ENCODE results near the gene DNAH2. TPM values are rescaled to one million over a fixed set of nuclear protein-coding genes. Genes with fewer than 3 reads are reported as not detected.

Gene DNAH2
- total RNA-seq, 1 experiment from 2014 or later, result 0.15 TPM

- WGBS (ENCODE audit: extremely low coverage, insufficient read length, low lambda C conversion rate), result no CpG with 5 or more reads among the region's 7 CpGs
- no peak overlapping the region for H2BK15ac ChIP-seq (ENCODE audit: low read depth, low read length)
- no peak overlapping the region for H2BK20ac ChIP-seq (ENCODE audit: low read depth, low read length, poor library complexity, severe bottlenecking)
- no peak overlapping the region for H3K4me2 ChIP-seq (ENCODE audit: insufficient read depth, insufficient read length, low read length)
- H3K79me1 ChIP-seq (ENCODE audit: insufficient read depth, low read depth, low read length, poor library complexity, severe bottlenecking), result no peaks in the 10 kb centered on the region
- TF ChIP-seq, protein P1, sequence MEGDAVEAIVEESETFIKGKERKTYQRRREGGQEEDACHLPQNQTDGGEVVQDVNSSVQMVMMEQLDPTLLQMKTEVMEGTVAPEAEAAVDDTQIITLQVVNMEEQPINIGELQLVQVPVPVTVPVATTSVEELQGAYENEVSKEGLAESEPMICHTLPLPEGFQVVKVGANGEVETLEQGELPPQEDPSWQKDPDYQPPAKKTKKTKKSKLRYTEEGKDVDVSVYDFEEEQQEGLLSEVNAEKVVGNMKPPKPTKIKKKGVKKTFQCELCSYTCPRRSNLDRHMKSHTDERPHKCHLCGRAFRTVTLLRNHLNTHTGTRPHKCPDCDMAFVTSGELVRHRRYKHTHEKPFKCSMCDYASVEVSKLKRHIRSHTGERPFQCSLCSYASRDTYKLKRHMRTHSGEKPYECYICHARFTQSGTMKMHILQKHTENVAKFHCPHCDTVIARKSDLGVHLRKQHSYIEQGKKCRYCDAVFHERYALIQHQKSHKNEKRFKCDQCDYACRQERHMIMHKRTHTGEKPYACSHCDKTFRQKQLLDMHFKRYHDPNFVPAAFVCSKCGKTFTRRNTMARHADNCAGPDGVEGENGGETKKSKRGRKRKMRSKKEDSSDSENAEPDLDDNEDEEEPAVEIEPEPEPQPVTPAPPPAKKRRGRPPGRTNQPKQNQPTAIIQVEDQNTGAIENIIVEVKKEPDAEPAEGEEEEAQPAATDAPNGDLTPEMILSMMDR (conservative IDR thresholded peaks at IDR 0.05), result peak; percentile 33; the same call in 1 of the 3 replicates
- no peak overlapping the region for H4K5ac ChIP-seq (ENCODE audit: insufficient read length, low read depth, low read length)
- H3K9me3 ChIP-seq (ENCODE audit: control insufficient read depth, low read depth, low read length), result no peaks in the 10 kb centered on the region
- no peak overlapping the region for H2AK5ac ChIP-seq (ENCODE audit: insufficient read length, low read length)
- no peaks in the 10 kb centered on the region for H3K4me1 ChIP-seq (ENCODE audit: insufficient read depth, low read length)
- H4K20me1 ChIP-seq (ENCODE audit: control insufficient read depth, insufficient read depth, insufficient read length), result no peaks in the 10 kb centered on the region
- H3K23me2 ChIP-seq (ENCODE audit: insufficient read length, low read depth, low read length, poor library complexity, severe bottlenecking), result peaks cover 2% of the 10 kb centered on the region
- H3K9ac ChIP-seq (ENCODE audit: extremely low read depth, insufficient read length, low read length), result no peak overlapping the region
- DNase-seq, result no peak
- no peak overlapping the region for H3K23ac ChIP-seq (ENCODE audit: insufficient read length, low read depth, low read length)
- Mint-ChIP-seq H3K36me3 (ENCODE audit: insufficient read depth in 1 of 3, low read depth in 3 of 3) (no peaks in the 10 kb centered on the region), H3K9me3 (no peaks in the 10 kb centered on the region), H3K27ac (no peak overlapping the region), H3K27me3 (ENCODE audit: low read depth) (peaks cover 1% of the 10 kb centered on the region), H3K4me3 (no peak overlapping the region), H3K4me1 (peaks cover 0 to 4% of the 10 kb centered on the region in 2 experiments; a peak in 2 of 4 replicates)
- H3K56ac ChIP-seq (ENCODE audit: insufficient read length, low read depth, low read length), result no peak overlapping the region
- no peak overlapping the region for H2BK12ac ChIP-seq (ENCODE audit: insufficient read length, low read depth, low read length)
- H4K8ac ChIP-seq (replicated peaks; ENCODE audit: insufficient read length, low read depth, low read length), result no peak overlapping the region
- no peak overlapping the region for H2BK5ac ChIP-seq (ENCODE audit: insufficient read length, low read length)
- H3K18ac ChIP-seq (ENCODE audit: insufficient read length, low read depth, low read length), result no peak overlapping the region
- no peak overlapping the region for H3K27ac ChIP-seq (ENCODE audit: insufficient read length, low read depth, low read length)
- H2AFZ ChIP-seq (ENCODE audit: low read length), result no peak overlapping the region
- H3K79me2 ChIP-seq (ENCODE audit: insufficient read depth, low read length), result no peaks in the 10 kb centered on the region
- no peak overlapping the region for H3K14ac ChIP-seq (ENCODE audit: insufficient read depth, low read length)
- no peaks in the 10 kb centered on the region; the same call in 1 of the 2 replicates for H3K27me3 ChIP-seq (ENCODE audit: insufficient read depth, low read length)
- H3T11ph ChIP-seq (ENCODE audit: low read length), result no peak overlapping the region
- H2BK120ac ChIP-seq (ENCODE audit: low read depth, low read length, poor library complexity, severe bottlenecking), result no peak overlapping the region
- H3K4ac ChIP-seq (ENCODE audit: low read depth, low read length), result no peak overlapping the region
- no peak overlapping the region for H4K91ac ChIP-seq (ENCODE audit: insufficient read length, low read depth, low read length)
Observed at GRCh38 chr17:7745748-7746470, 28.4 kb downstream of the DNAH2 start.
